ACHN (cell line): Measurements from ENCODE around the gene VMO1.

ENCODE experiments used
- DNase-seq: peaks from one replicate; pipeline ENCODE4 v3.0.0-alpha.2; 2015
- in situ Hi-C: cut with HindIII; loops from 2 replicates; pipeline ENCODE4 v1.10.0; 2017; ENCODE audit warnings: low sequenced_read_pairs, low pct_ligation_motif_present, low pct_unique_long_range_greater_than_20kb

The VMO1 gene

GRCh38 chr17:4769628-4770027 lies 16.5 kb downstream of the VMO1 start:
- no peak for DNase-seq
- in situ Hi-C loops = no loop called here

GRCh38 chr17:4768298-4768697 lies 17.9 kb downstream of the VMO1 start:
- DNase-seq = no peak
- in situ Hi-C loops = no loop called here

- in situ Hi-C loops = no loop called here
- DNase-seq = no peak
Measured at GRCh38 chr17:4766723-4767122, 19.4 kb downstream of the VMO1 start.

GRCh38 chr17:4766201-4766600 lies 20.0 kb downstream of the VMO1 start:
- no peak for DNase-seq
- in situ Hi-C loops = no loop called here

GRCh38 chr17:4764595-4764994 lies 21.6 kb downstream of the VMO1 start:
- DNase-seq = no peak
- in situ Hi-C loops = no loop called here

GRCh38 chr17:4759776-4760236 lies 26.4 kb downstream of the VMO1 start:
- in situ Hi-C loops = no loop called here
- no peak for DNase-seq

- DNase-seq = no peak
- in situ Hi-C loops = no loop called here
Measured at GRCh38 chr17:4753392-4753791, 32.8 kb downstream of the VMO1 start.

GRCh38 chr17:4751932-4752331 lies 34.2 kb downstream of the VMO1 start:
- no peak for DNase-seq
- in situ Hi-C loops = no loop called here

GRCh38 chr17:4750606-4751005 lies 35.6 kb downstream of the VMO1 start:
- in situ Hi-C loops = no loop called here
- no peak for DNase-seq

GRCh38 chr17:4748686-4749085 lies 37.5 kb downstream of the VMO1 start:
- DNase-seq = no peak
- in situ Hi-C loops = no loop called here

- in situ Hi-C loops = no loop called here
Measured at GRCh38 chr17:4747847-4748246, 38.3 kb downstream of the VMO1 start.

GRCh38 chr17:4744999-4745969 lies 40.9 kb downstream of the VMO1 start:
- DNase-seq = no peak
- in situ Hi-C loops = no loop called here

More at GRCh38 chr17:4747847-4748246, 38.3 kb downstream of the VMO1 start:
- no peak for DNase-seq

GRCh38 chr17:4743898-4744297 lies 42.3 kb downstream of the VMO1 start:
- no peak for DNase-seq
- in situ Hi-C loops = no loop called here

- DNase-seq = no peak
- in situ Hi-C loops = no loop called here
Measured at GRCh38 chr17:4743216-4743615, 42.9 kb downstream of the VMO1 start.

- no peak for DNase-seq
- in situ Hi-C loops = no loop called here
Measured at GRCh38 chr17:4742629-4743028, 43.5 kb downstream of the VMO1 start.

- in situ Hi-C loops = no loop called here
- DNase-seq = no peak
Measured at GRCh38 chr17:4742133-4742532, 44.0 kb downstream of the VMO1 start.

GRCh38 chr17:4741544-4741943 lies 44.6 kb downstream of the VMO1 start:
- DNase-seq = no peak
- in situ Hi-C loops = no loop called here

GRCh38 chr17:4740584-4740983 lies 45.6 kb downstream of the VMO1 start:
- in situ Hi-C loops = no loop called here
- no peak for DNase-seq

GRCh38 chr17:4740025-4740351 lies 46.2 kb downstream of the VMO1 start:
- in situ Hi-C loops = no loop called here
- no peak for DNase-seq
